Measurements from ENCODE around the gene PRTN3.

PRTN3 gene

GRCh38 chr19:801861-802497 is 38.8 kb upstream of the PRTN3 start:
- no CpG with 5 or more reads among the region's 23 CpGs for WGBS, 2 donors (ENCODE audit: extremely low coverage in 2 of 2, insufficient read length in 2 of 2, insufficient replicate concordance in 1 of 2)
- H3K27ac ChIP-seq (replicated peaks; ENCODE audit: low read length), result peak overlapping the region; percentile 37
- peak overlapping the region; percentile 24 for H3K4me2 ChIP-seq (ENCODE audit: insufficient read depth, low read length, poor library complexity, severe bottlenecking)
- no peak overlapping the region for H2BK12ac ChIP-seq (ENCODE audit: low read length)
- no peak for DNase-seq (ENCODE audit: low spot score)
- H3K27me3 ChIP-seq (ENCODE audit: control insufficient read depth in 3 of 3, insufficient read depth in 3 of 3, low read depth in 1 of 3, low read length in 3 of 3), result no peaks in the 10 kb centered on the region
- H3K9me3 ChIP-seq (replicated peaks in 1 of 2; ENCODE audit: control insufficient read depth in 2 of 2, insufficient read depth in 1 of 2, low read depth in 1 of 2, low read length in 2 of 2), result no peaks in the 10 kb centered on the region
- H2BK15ac ChIP-seq (ENCODE audit: low read length), result no peak overlapping the region
- peak overlapping the region; percentile 26 for H2BK5ac ChIP-seq (ENCODE audit: low read length)
- peaks cover 36% of the 10 kb centered on the region for H3K79me1 ChIP-seq (ENCODE audit: low read depth, low read length)
- no peak overlapping the region for H4K91ac ChIP-seq (ENCODE audit: low read depth, low read length, poor library complexity)
- peak overlapping the region; percentile 25 for H3K23ac ChIP-seq (ENCODE audit: low read depth, low read length, poor library complexity)
- H2AFZ ChIP-seq (ENCODE audit: low read length), result no peak overlapping the region
- H3K36me3 ChIP-seq (replicated peaks in 1 of 2; ENCODE audit: control insufficient read depth in 2 of 2, insufficient read depth in 2 of 2, low read length in 2 of 2), result peaks cover 61 to 88% of the 10 kb centered on the region in 2 donors
- peaks cover 18 to 32% of the 10 kb centered on the region in 2 donors for H3K4me1 ChIP-seq (ENCODE audit: control insufficient read depth in 2 of 2, insufficient read depth in 1 of 2, low read depth in 1 of 2, low read length in 2 of 2)
- no peak overlapping the region for H3K4me3 ChIP-seq (ENCODE audit: low read length in 2 of 2)
- peak overlapping the region; percentile 60 for H3K18ac ChIP-seq (ENCODE audit: low read length)
- H4K8ac ChIP-seq (ENCODE audit: low read depth, low read length), result no peak overlapping the region
- peak overlapping the region; percentile 55 for H3K9ac ChIP-seq (ENCODE audit: low read depth, low read length, poor library complexity)
- no peak overlapping the region for H3K4ac ChIP-seq (ENCODE audit: low read length)
- no peak overlapping the region for H2BK120ac ChIP-seq (ENCODE audit: low read depth, low read length)
- peak overlapping the region; percentile 75 for H3K14ac ChIP-seq (ENCODE audit: low read length)
- H2AK5ac ChIP-seq (ENCODE audit: low read depth, low read length), result peak overlapping the region; percentile 19

- Histone ChIP-seq H3K18ac (ENCODE audit: low read length) (peak overlapping the region; percentile 83), H2AFZ (ENCODE audit: low read length) (no peak overlapping the region), H2BK15ac (ENCODE audit: low read length) (no peak overlapping the region), H3K4me1 (ENCODE audit: control insufficient read depth in 2 of 2, insufficient read depth in 1 of 2, low read depth in 1 of 2, low read length in 2 of 2) (peaks cover 18 to 32% of the 10 kb centered on the region in 2 donors), H4K91ac (ENCODE audit: low read depth, low read length, poor library complexity) (peak overlapping the region; percentile 32), H3K4me2 (ENCODE audit: insufficient read depth, low read length, poor library complexity, severe bottlenecking) (peak overlapping the region; percentile 24), H2AK5ac (ENCODE audit: low read depth, low read length) (no peak overlapping the region), H3K23ac (ENCODE audit: low read depth, low read length, poor library complexity) (peak overlapping the region; percentile 92), H2BK120ac (ENCODE audit: low read depth, low read length) (no peak overlapping the region), H4K8ac (ENCODE audit: low read depth, low read length) (no peak overlapping the region), H3K4ac (ENCODE audit: low read length) (no peak overlapping the region), H3K9me3 (replicated peaks in 1 of 2; ENCODE audit: control insufficient read depth in 2 of 2, insufficient read depth in 1 of 2, low read depth in 1 of 2, low read length in 2 of 2) (no peaks in the 10 kb centered on the region), H3K27me3 (ENCODE audit: control insufficient read depth in 3 of 3, insufficient read depth in 3 of 3, low read depth in 1 of 3, low read length in 3 of 3) (no peaks in the 10 kb centered on the region), H3K14ac (ENCODE audit: low read length) (no peak overlapping the region), H3K36me3 (replicated peaks in 1 of 2; ENCODE audit: control insufficient read depth in 2 of 2, insufficient read depth in 2 of 2, low read length in 2 of 2) (peaks cover 68 to 95% of the 10 kb centered on the region in 2 donors), H3K4me3 (ENCODE audit: low read length in 2 of 2) (peak overlapping the region in 1 of 2 donors; percentile 28), H2BK5ac (ENCODE audit: low read length) (no peak overlapping the region), H3K79me1 (ENCODE audit: low read depth, low read length) (peaks cover 39% of the 10 kb centered on the region), H3K27ac (replicated peaks; ENCODE audit: low read length) (peak overlapping the region; percentile 37), H2BK12ac (ENCODE audit: low read length) (no peak overlapping the region), H3K9ac (ENCODE audit: low read depth, low read length, poor library complexity) (peak overlapping the region; percentile 55)
- DNase-seq (ENCODE audit: low spot score), result no peak
- no CpG with 5 or more reads among the region's 28 CpGs for WGBS, 2 donors (ENCODE audit: extremely low coverage in 2 of 2, insufficient read length in 2 of 2, insufficient replicate concordance in 1 of 2)
Observed at GRCh38 chr19:802498-803098, 38.2 kb upstream of the PRTN3 start.

- peaks cover 72 to 100% of the 10 kb centered on the region in 2 donors for H3K36me3 ChIP-seq (replicated peaks in 1 of 2; ENCODE audit: control insufficient read depth in 2 of 2, insufficient read depth in 2 of 2, low read length in 2 of 2)
- H3K27ac ChIP-seq (replicated peaks; ENCODE audit: low read length), result no peak overlapping the region
- peak overlapping the region; percentile 92 for H3K23ac ChIP-seq (ENCODE audit: low read depth, low read length, poor library complexity)
- H3K79me1 ChIP-seq (ENCODE audit: low read depth, low read length), result peaks cover 41% of the 10 kb centered on the region
- no peaks in the 10 kb centered on the region for H3K9me3 ChIP-seq (replicated peaks in 1 of 2; ENCODE audit: control insufficient read depth in 2 of 2, insufficient read depth in 1 of 2, low read depth in 1 of 2, low read length in 2 of 2)
- H3K18ac ChIP-seq (ENCODE audit: low read length), result peak overlapping the region; percentile 83
- H3K14ac ChIP-seq (ENCODE audit: low read length), result peak overlapping the region; percentile 64
- no peak overlapping the region for H2AFZ ChIP-seq (ENCODE audit: low read length)
- no peak overlapping the region for H3K4ac ChIP-seq (ENCODE audit: low read length)
- no peak for DNase-seq (ENCODE audit: low spot score)
- no peak overlapping the region for H2AK5ac ChIP-seq (ENCODE audit: low read depth, low read length)
- peak overlapping the region; percentile 30 for H2BK12ac ChIP-seq (ENCODE audit: low read length)
- H3K4me3 ChIP-seq (ENCODE audit: low read length in 2 of 2), result peak overlapping the region in 1 of 2 donors; percentile 28
- peak overlapping the region; percentile 56 for H4K8ac ChIP-seq (ENCODE audit: low read depth, low read length)
- no peak overlapping the region for H2BK120ac ChIP-seq (ENCODE audit: low read depth, low read length)
- H3K27me3 ChIP-seq (ENCODE audit: control insufficient read depth in 3 of 3, insufficient read depth in 3 of 3, low read depth in 1 of 3, low read length in 3 of 3), result no peaks in the 10 kb centered on the region
- no peak overlapping the region for H2BK5ac ChIP-seq (ENCODE audit: low read length)
- H2BK15ac ChIP-seq (ENCODE audit: low read length), result no peak overlapping the region
- peak overlapping the region; percentile 32 for H4K91ac ChIP-seq (ENCODE audit: low read depth, low read length, poor library complexity)
- peaks cover 18 to 32% of the 10 kb centered on the region in 2 donors for H3K4me1 ChIP-seq (ENCODE audit: control insufficient read depth in 2 of 2, insufficient read depth in 1 of 2, low read depth in 1 of 2, low read length in 2 of 2)
- no peak overlapping the region for H3K9ac ChIP-seq (ENCODE audit: low read depth, low read length, poor library complexity)
- no peak overlapping the region for H3K4me2 ChIP-seq (ENCODE audit: insufficient read depth, low read length, poor library complexity, severe bottlenecking)
- no CpG with 5 or more reads among the region's 17 CpGs for WGBS, 2 donors (ENCODE audit: extremely low coverage in 2 of 2, insufficient read length in 2 of 2, insufficient replicate concordance in 1 of 2)
Observed at GRCh38 chr19:803099-803561, 37.7 kb upstream of the PRTN3 start.

GRCh38 chr19:803686-804418 is 36.9 kb upstream of the PRTN3 start:
- Histone ChIP-seq H3K4ac (ENCODE audit: low read length) (no peak overlapping the region), H4K91ac (ENCODE audit: low read depth, low read length, poor library complexity) (no peak overlapping the region), H4K8ac (ENCODE audit: low read depth, low read length) (no peak overlapping the region), H2AK5ac (ENCODE audit: low read depth, low read length) (no peak overlapping the region), H3K18ac (ENCODE audit: low read length) (no peak overlapping the region), H3K14ac (ENCODE audit: low read length) (no peak overlapping the region), H3K27me3 (ENCODE audit: control insufficient read depth in 3 of 3, insufficient read depth in 3 of 3, low read depth in 1 of 3, low read length in 3 of 3) (no peaks in the 10 kb centered on the region), H2BK5ac (ENCODE audit: low read length) (no peak overlapping the region), H3K36me3 (replicated peaks in 1 of 2; ENCODE audit: control insufficient read depth in 2 of 2, insufficient read depth in 2 of 2, low read length in 2 of 2) (peaks cover 77 to 100% of the 10 kb centered on the region in 2 donors), H3K4me3 (ENCODE audit: low read length in 2 of 2) (no peak overlapping the region), H2BK15ac (ENCODE audit: low read length) (no peak overlapping the region), H2BK120ac (ENCODE audit: low read depth, low read length) (no peak overlapping the region), H2AFZ (ENCODE audit: low read length) (no peak overlapping the region), H3K79me1 (ENCODE audit: low read depth, low read length) (peaks cover 42% of the 10 kb centered on the region), H3K23ac (ENCODE audit: low read depth, low read length, poor library complexity) (no peak overlapping the region), H3K9me3 (replicated peaks in 1 of 2; ENCODE audit: control insufficient read depth in 2 of 2, insufficient read depth in 1 of 2, low read depth in 1 of 2, low read length in 2 of 2) (no peaks in the 10 kb centered on the region), H3K4me2 (ENCODE audit: insufficient read depth, low read length, poor library complexity, severe bottlenecking) (no peak overlapping the region), H3K27ac (replicated peaks; ENCODE audit: low read length) (no peak overlapping the region), H2BK12ac (ENCODE audit: low read length) (no peak overlapping the region), H3K9ac (ENCODE audit: low read depth, low read length, poor library complexity) (no peak overlapping the region), H3K4me1 (ENCODE audit: control insufficient read depth in 2 of 2, insufficient read depth in 1 of 2, low read depth in 1 of 2, low read length in 2 of 2) (peaks cover 18 to 32% of the 10 kb centered on the region in 2 donors)
- WGBS, 2 donors (ENCODE audit: extremely low coverage in 2 of 2, insufficient read length in 2 of 2, insufficient replicate concordance in 1 of 2), result no CpG with 5 or more reads among the region's 31 CpGs
- DNase-seq (ENCODE audit: low spot score), result no peak

All from neuronal stem cell (in vitro differentiated cells).